GM12878 (cell line): ENCODE results near the gene ADORA2B.

Source experiments
- BHLHE40 ChIP-seq, 2 experiments: fragments of 450-650 bp in 1 of 2; IDR thresholded peaks; 2 replicates each; pipeline ENCODE4 v1.6.1; 2011 to 2017; ENCODE audit warnings: low read depth in 2 of 2, borderline replicate concordance in 1 of 2, improper control_type of control experiment in 1 of 2, low read length in 1 of 2, mild to moderate bottlenecking in 1 of 2
- CEBPB ChIP-seq, 2 experiments: fragments of 150-350 bp in 1 of 2; IDR thresholded peaks; 2 replicates each; pipeline ENCODE4 v1.6.1; 2012 to 2014; ENCODE audit warnings: low read depth in 2 of 2, low read length in 2 of 2, borderline replicate concordance in 1 of 2, inconsistent platforms in 1 of 2
- CTCF ChIP-seq, 3 experiments: IDR thresholded peaks in 2 of 3; conservative IDR thresholded peaks in 1 of 3; 2 replicates each; pipeline ENCODE4 v1.5.1; 2011; ENCODE audit warnings: low read depth in 3 of 3, low read length in 3 of 3, mild to moderate bottlenecking in 3 of 3, control low read depth in 2 of 3, moderate library complexity in 2 of 3, inconsistent platforms in 1 of 3, mixed read lengths in 1 of 3; ENCODE audit not compliant: control insufficient read depth in 2 of 3, insufficient read depth in 1 of 3; ENCODE audit errors: extremely low read depth in 1 of 3
- HDAC6 ChIP-seq: fragments of 200-600 bp; sonication (generic); IDR thresholded peaks from one replicate; pipeline ENCODE4 v1.8.0; 2017; ENCODE audit warnings: antibody characterized with exemption; ENCODE audit not compliant: unreplicated experiment
- JUND ChIP-seq: IDR thresholded peaks from 2 replicates; pipeline ENCODE4 v1.6.1; 2012; ENCODE audit warnings: low read depth, mild to moderate bottlenecking, low read length, improper control_type of control experiment, moderate library complexity
- NR2C1 ChIP-seq: fragments of 450-650 bp; IDR thresholded peaks from 2 replicates; pipeline ENCODE4 v1.6.1; 2017; ENCODE audit warnings: antibody characterized with exemption, mild to moderate bottlenecking, moderate library complexity
- RCOR1 ChIP-seq: conservative IDR thresholded peaks from 2 replicates; pipeline ENCODE4 v1.6.1; 2012; ENCODE audit warnings: low read depth, low read length, improper control_type of control experiment
- RFX5 ChIP-seq: IDR thresholded peaks from 2 replicates; pipeline ENCODE4 v1.6.1; 2011; ENCODE audit warnings: low read depth, low read length, improper control_type of control experiment
- SIN3A ChIP-seq: IDR thresholded peaks from 2 replicates; pipeline ENCODE4 v1.6.1; 2012; ENCODE audit warnings: low read depth, low read length, improper control_type of control experiment
- SUZ12 ChIP-seq: fragments of 200-600 bp; sonication (generic); IDR thresholded peaks from one replicate; pipeline ENCODE4 v1.6.1; 2018; ENCODE audit warnings: antibody characterized with exemption, mild to moderate bottlenecking; ENCODE audit not compliant: unreplicated experiment

GRCh38 chr17:16023881-16024280 lies 79.0 kb downstream of the ADORA2B start:
- no peak for TF ChIP-seq JUND
- TF ChIP-seq RCOR1: no peak
- no peak for TF ChIP-seq CTCF (IDR thresholded peaks at IDR 0.05 in 2 of 3, conservative IDR thresholded peaks at IDR 0.05 in 1 of 3; ENCODE audit: control insufficient read depth in 2 of 3, extremely low read depth in 1 of 3, insufficient read depth in 1 of 3, low read depth in 3 of 3, low read length in 3 of 3)
- TF ChIP-seq SIN3A: no peak
- no peak for TF ChIP-seq BHLHE40 (IDR thresholded peaks at IDR 0.05; ENCODE audit: borderline replicate concordance in 1 of 2, low read depth in 2 of 2, low read length in 1 of 2)
- no peak for TF ChIP-seq RFX5
- no peak for TF ChIP-seq CEBPB (IDR thresholded peaks at IDR 0.05; ENCODE audit: borderline replicate concordance in 1 of 2, low read depth in 2 of 2, low read length in 2 of 2)
- no peak for TF ChIP-seq NR2C1
- no peak for TF ChIP-seq HDAC6
- no peak for TF ChIP-seq SUZ12
